Breast epithelium (tissue), 4 donors: ENCODE measurements around the gene FOSL1. TPM values are rescaled to one million over a fixed set of nuclear protein-coding genes. Genes with fewer than 3 reads are reported as not detected.

Source experiments
- DNase-seq, 2 donors: peaks; one replicate each; pipeline ENCODE4 v3.0.0-alpha.2; 2019; ENCODE audit warnings: low spot score in 2 of 2
- H3K27ac ChIP-seq, 2 donors: fragments of 200-600 bp; sonication (generic) in 1 of 2; one replicate each; pipeline ENCODE4 v1.5.1; 2016 to 2019; ENCODE audit warnings: mild to moderate bottlenecking in 1 of 2
- H3K27me3 ChIP-seq, 2 donors: fragments of 200-600 bp; sonication (generic) in 1 of 2; one replicate each; pipeline versions ENCODE4 v1.5.1 to v1.6.0; 2017 to 2019; ENCODE audit warnings: control low read depth in 1 of 2, mild to moderate bottlenecking in 1 of 2
- H3K36me3 ChIP-seq: fragments of 200-600 bp; one replicate; pipeline ENCODE4 v1.5.1; 2019
- H3K4me1 ChIP-seq, 2 donors: fragments of 200-600 bp; sonication (generic); one replicate each; pipeline ENCODE4 v1.5.1; 2016 to 2019; ENCODE audit warnings: control low read depth in 1 of 2
- H3K4me3 ChIP-seq, 3 donors: fragments of 200-600 bp; sonication (generic); 1 replicate in 2 of 3; 2 replicates in 1 of 3; pipeline ENCODE4 v1.5.1; 2016 to 2019; ENCODE audit warnings: mild to moderate bottlenecking in 3 of 3, moderate library complexity in 2 of 3
- H3K9me3 ChIP-seq, 2 donors: fragments of 200-600 bp; sonication (generic) in 1 of 2; one replicate each; pipeline ENCODE4 v1.5.1; 2016 to 2019; ENCODE audit warnings: control low read depth in 1 of 2
- POLR2A ChIP-seq: fragments of 450-650 bp; IDR thresholded peaks from one replicate; pipeline ENCODE4 v1.6.1; 2016; ENCODE audit warnings: antibody characterized with exemption, mild to moderate bottlenecking, moderate library complexity
- POLR2AphosphoS5 ChIP-seq, 3 donors: sonication (generic); formaldehyde crosslinking; IDR thresholded peaks; one replicate each; pipeline ENCODE4 v1.6.1; 2017; ENCODE audit warnings: antibody characterized with exemption in 3 of 3
- intact Hi-C: fragments of 100-400 bp; cut with DNase I; formaldehyde crosslinking; loops from one replicate; pipeline ENCODE4 v1.15.1; 2023; ENCODE audit warnings: low total_unique reads
- total RNA-seq, 3 donors: library from RNA; depleted of rRNA; stranded (reverse); fragments of >200 nt; gene quantifications; one replicate each; pipeline ENCODE4 v1.1.0, GENCODE V29; 2016
- TF ChIP-seq, protein P1 (sequence below), 3 donors: fragments of 450-650 bp; IDR thresholded peaks; one replicate each; pipeline ENCODE4 v1.5.1; 2016 to 2017; ENCODE audit warnings: antibody characterized with exemption in 3 of 3, mild to moderate bottlenecking in 3 of 3, moderate library complexity in 3 of 3

FOSL1 gene
- total RNA-seq, 3 donors from 2014 or later, result 2.4 to 17.0 (median 7.2) TPM

GRCh38 chr11:65862191-65862735 lies 37.9 kb downstream of the FOSL1 start:
- peaks cover 5% of the 10 kb centered on the region for H3K36me3 ChIP-seq
- no peaks in the 10 kb centered on the region for H3K27me3 ChIP-seq
- TF ChIP-seq, protein P1, sequence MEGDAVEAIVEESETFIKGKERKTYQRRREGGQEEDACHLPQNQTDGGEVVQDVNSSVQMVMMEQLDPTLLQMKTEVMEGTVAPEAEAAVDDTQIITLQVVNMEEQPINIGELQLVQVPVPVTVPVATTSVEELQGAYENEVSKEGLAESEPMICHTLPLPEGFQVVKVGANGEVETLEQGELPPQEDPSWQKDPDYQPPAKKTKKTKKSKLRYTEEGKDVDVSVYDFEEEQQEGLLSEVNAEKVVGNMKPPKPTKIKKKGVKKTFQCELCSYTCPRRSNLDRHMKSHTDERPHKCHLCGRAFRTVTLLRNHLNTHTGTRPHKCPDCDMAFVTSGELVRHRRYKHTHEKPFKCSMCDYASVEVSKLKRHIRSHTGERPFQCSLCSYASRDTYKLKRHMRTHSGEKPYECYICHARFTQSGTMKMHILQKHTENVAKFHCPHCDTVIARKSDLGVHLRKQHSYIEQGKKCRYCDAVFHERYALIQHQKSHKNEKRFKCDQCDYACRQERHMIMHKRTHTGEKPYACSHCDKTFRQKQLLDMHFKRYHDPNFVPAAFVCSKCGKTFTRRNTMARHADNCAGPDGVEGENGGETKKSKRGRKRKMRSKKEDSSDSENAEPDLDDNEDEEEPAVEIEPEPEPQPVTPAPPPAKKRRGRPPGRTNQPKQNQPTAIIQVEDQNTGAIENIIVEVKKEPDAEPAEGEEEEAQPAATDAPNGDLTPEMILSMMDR (IDR thresholded peaks at IDR 0.05), result no peak
- TF ChIP-seq POLR2A (no peak), POLR2AphosphoS5 (IDR thresholded peaks at IDR 0.05) (no peak)
- DNase-seq, result no peak
- H3K27ac ChIP-seq, result peak overlapping the region; percentile 97 to 99
- peaks cover 4 to 7% of the 10 kb centered on the region in 2 donors for H3K4me1 ChIP-seq
- intact Hi-C loops, result no loop called here
- H3K4me3 ChIP-seq, result peak overlapping the region in 1 of 3 donors; percentile 100
- H3K9me3 ChIP-seq, result no peaks in the 10 kb centered on the region

GRCh38 chr11:65861533-65862183 lies 38.5 kb downstream of the FOSL1 start:
- H3K4me3 ChIP-seq, result peak overlapping the region; percentile 85 to 100 (median 99)
- H3K9me3 ChIP-seq, result no peaks in the 10 kb centered on the region
- peaks cover 5% of the 10 kb centered on the region for H3K36me3 ChIP-seq
- no peaks in the 10 kb centered on the region for H3K27me3 ChIP-seq
- peaks cover 4 to 7% of the 10 kb centered on the region in 2 donors for H3K4me1 ChIP-seq
- H3K27ac ChIP-seq, result peak overlapping the region; percentile 97 to 99
- intact Hi-C loops, result no loop called here
- TF ChIP-seq POLR2AphosphoS5 (IDR thresholded peaks at IDR 0.05), result no peak
- TF ChIP-seq, protein P1 (IDR thresholded peaks at IDR 0.05), result no peak
- TF ChIP-seq POLR2A, result no peak
- DNase-seq, result no peak

DNA sequence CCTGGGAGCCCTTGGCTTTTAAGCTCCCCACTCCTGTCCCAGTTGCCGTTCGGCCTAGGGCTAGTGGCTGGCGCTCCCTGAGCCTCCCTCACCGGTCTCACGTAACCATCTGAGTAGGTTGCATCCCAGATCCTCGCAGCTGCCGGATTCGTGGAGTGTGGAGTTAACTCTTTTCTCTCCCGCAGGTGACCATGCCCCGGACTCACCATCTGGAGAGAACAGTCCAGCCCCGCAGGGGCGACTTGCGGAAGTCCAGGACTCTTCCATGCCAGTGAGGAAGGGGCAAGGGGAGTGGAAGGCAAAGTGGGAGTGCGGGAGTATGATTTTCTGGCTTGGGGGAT lies 39.1 kb downstream of the FOSL1 start:
- Histone ChIP-seq H3K27me3 (no peaks in the 10 kb centered on the region), H3K4me1 (peaks cover 4 to 11% of the 10 kb centered on the region in 2 donors), H3K27ac (peak overlapping the region; percentile 97 to 99), H3K36me3 (peaks cover 5% of the 10 kb centered on the region), H3K9me3 (no peaks in the 10 kb centered on the region), H3K4me3 (peak overlapping the region; percentile 85 to 100 (median 99))
- intact Hi-C loops, result no loop called here
- TF ChIP-seq POLR2AphosphoS5 (IDR thresholded peaks at IDR 0.05), result no peak
- no peak for TF ChIP-seq POLR2A
- TF ChIP-seq, protein P1 (IDR thresholded peaks at IDR 0.05), result no peak
- no peak for DNase-seq

DNA sequence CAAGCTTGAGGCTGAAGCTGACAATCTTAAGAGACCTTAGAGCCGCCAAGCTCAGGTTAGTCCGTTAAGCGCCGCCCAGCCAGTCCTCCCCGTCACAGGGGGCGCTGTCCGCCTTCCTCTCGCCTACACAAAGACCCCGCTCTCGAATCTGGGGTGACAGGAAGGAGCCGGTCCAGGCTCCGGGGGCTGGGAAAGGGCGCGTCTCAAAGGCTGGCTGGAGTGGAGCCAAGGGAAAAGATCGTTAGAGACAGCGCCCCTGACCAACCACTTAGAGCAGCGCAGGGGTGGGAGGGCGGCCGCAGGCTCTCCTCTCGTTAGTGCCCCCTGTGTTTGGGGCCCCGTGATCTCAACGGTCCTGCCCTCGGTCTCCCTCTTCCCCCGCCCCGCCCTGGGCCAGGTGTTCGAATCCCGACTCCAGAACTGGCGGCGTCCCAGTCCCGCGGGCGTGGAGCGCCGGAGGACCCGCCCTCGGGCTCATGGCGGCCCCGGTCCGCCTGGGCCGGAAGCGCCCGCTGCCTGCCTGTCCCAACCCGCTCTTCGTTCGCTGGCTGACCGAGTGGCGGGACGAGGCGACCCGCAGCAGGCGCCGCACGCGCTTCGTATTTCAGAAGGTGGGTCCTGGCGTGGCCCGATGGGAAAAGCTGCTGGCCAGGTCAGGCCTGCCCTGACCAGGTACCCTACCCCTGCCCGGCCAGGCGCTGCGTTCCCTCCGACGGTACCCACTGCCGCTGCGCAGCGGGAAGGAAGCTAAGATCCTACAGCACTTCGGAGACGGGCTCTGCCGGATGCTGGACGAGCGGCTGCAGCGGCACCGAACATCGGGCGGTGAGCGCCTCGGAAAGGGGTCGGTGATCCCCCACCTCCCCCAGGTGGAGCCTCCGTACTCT lies 39.7 kb downstream of the FOSL1 start, which contains the start of gene MUS81:
Gene MUS81, plus strand, starts transcription at position 156 of the 887 bp plus-strand sequence. Its CDS starts 321 bp downstream, at position 477.
- no peaks in the 10 kb centered on the region for H3K9me3 ChIP-seq
- intact Hi-C loops, result no loop called here
- H3K4me3 ChIP-seq, result peak within 1 kb of the TSS; percentile 85 to 100 (median 99)
- peaks cover 5% of the 10 kb centered on the region for H3K36me3 ChIP-seq
- peaks cover 5 to 16% of the 10 kb centered on the region in 2 donors for H3K4me1 ChIP-seq
- H3K27ac ChIP-seq, result peak within 1 kb of the TSS; percentile 97 to 99
- TF ChIP-seq POLR2A (peak; percentile 32), POLR2AphosphoS5 (IDR thresholded peaks at IDR 0.05) (peak; percentile 56 to 91 (median 86))
- TF ChIP-seq, protein P1 (IDR thresholded peaks at IDR 0.05), result peak; percentile 54 to 90 (median 78)
- DNase-seq, result peak; percentile 98
- no peaks in the 10 kb centered on the region for H3K27me3 ChIP-seq
